Keratinocyte (primary cell): ENCODE data around the gene SMG6. TPM values are rescaled to one million over a fixed set of nuclear protein-coding genes. Genes with fewer than 3 reads are reported as not detected.

Experiments
- DNase-seq: peaks from one replicate; pipeline ENCODE4 v3.0.0-alpha.2; 2011; ENCODE audit warnings: low read depth, missing footprints, low spot score
- FAIRE-seq: peaks from 2 replicates; lab custom pipeline; 2011; peaks lifted over from hg19 to GRCh38; lab: Jason Lieb, UNC
- H2AFZ ChIP-seq: 2 replicates; pipeline ENCODE4 v1.6.0; 2012; ENCODE audit warnings: low read length, control low read depth, inconsistent platforms; ENCODE audit not compliant: control insufficient read depth
- H3K27ac ChIP-seq: 2 replicates; pipeline ENCODE4 v1.5.1; 2011; ENCODE audit warnings: low read length; ENCODE audit not compliant: control insufficient read depth, insufficient read depth
- H3K27me3 ChIP-seq: 3 replicates; pipeline ENCODE4 v1.6.0; 2011; ENCODE audit warnings: low read length; ENCODE audit not compliant: control insufficient read depth, insufficient read depth; ENCODE audit errors: extremely low read depth
- H3K36me3 ChIP-seq, 2 experiments: 2 replicates in 1 of 2; 3 replicates in 1 of 2; pipeline ENCODE4 v1.5.1; 2011; ENCODE audit warnings: low read length in 2 of 2, mild to moderate bottlenecking in 1 of 2; ENCODE audit not compliant: control insufficient read depth in 2 of 2, insufficient read depth in 2 of 2; ENCODE audit errors: extremely low read depth in 1 of 2
- H3K4me1 ChIP-seq: 3 replicates; pipeline ENCODE4 v1.5.1; 2011; ENCODE audit warnings: low read length; ENCODE audit not compliant: control insufficient read depth, insufficient read depth; ENCODE audit errors: extremely low read depth
- H3K4me2 ChIP-seq: 3 replicates; pipeline ENCODE4 v1.6.0; 2011; ENCODE audit warnings: low read depth, low read length; ENCODE audit not compliant: control insufficient read depth, insufficient read depth; ENCODE audit errors: extremely low read depth
- H3K4me3 ChIP-seq, 3 experiments: fragments of 200-600 bp in 1 of 3; sonication (generic) in 1 of 3; 2 replicates in 2 of 3; 3 replicates in 1 of 3; pipeline ENCODE4 v1.5.1; 2011 to 2016; ENCODE audit warnings: low read length in 3 of 3, mild to moderate bottlenecking in 3 of 3, control low read depth in 2 of 3, inconsistent platforms in 1 of 3, low read depth in 1 of 3, mixed read lengths in 1 of 3, mixed run types in 1 of 3, moderate library complexity in 1 of 3; ENCODE audit not compliant: control insufficient read depth in 2 of 3, insufficient read depth in 2 of 3; ENCODE audit errors: extremely low read depth in 1 of 3
- H3K79me2 ChIP-seq: 2 replicates; pipeline ENCODE4 v1.6.0; 2012; ENCODE audit warnings: low read length; ENCODE audit not compliant: control insufficient read depth, insufficient read depth
- H3K9ac ChIP-seq: 3 replicates; pipeline ENCODE4 v1.6.0; 2011; ENCODE audit warnings: low read length; ENCODE audit not compliant: control insufficient read depth, insufficient read depth; ENCODE audit errors: extremely low read depth
- H3K9me1 ChIP-seq: 3 replicates; pipeline ENCODE4 v1.6.0; 2011; ENCODE audit warnings: low read length; ENCODE audit not compliant: control insufficient read depth, insufficient read depth; ENCODE audit errors: extremely low read depth
- H3K9me3 ChIP-seq: 2 replicates; pipeline ENCODE4 v1.5.1; 2012; ENCODE audit warnings: low read depth, low read length; ENCODE audit not compliant: control insufficient read depth
- H4K20me1 ChIP-seq: 3 replicates; pipeline ENCODE4 v1.6.0; 2011; ENCODE audit warnings: low read length; ENCODE audit not compliant: control insufficient read depth, insufficient read depth; ENCODE audit errors: extremely low read depth
- EZH2 ChIP-seq: IDR thresholded peaks from one replicate; pipeline ENCODE4 v1.6.1; 2012; ENCODE audit warnings: inconsistent platforms, mild to moderate bottlenecking, low read length, moderate library complexity
- dilution Hi-C: fragments of 300-500 bp; cut with MboI; formaldehyde crosslinking; loops from one replicate; pipeline ENCODE4 v1.7.0; 2020; ENCODE audit warnings: low sequenced_read_pairs; ENCODE audit not compliant: extremely low pct_ligation_motif_present
- polyA plus RNA-seq, 5 experiments: library from polyadenylated mRNA; depleted of rRNA in 3 of 5; stranded (reverse) in 3 of 5; stranded (forward) in 1 of 5; unstranded in 1 of 5; fragments of >200 nt; gene quantifications; 1 replicate in 1 of 5; 2 replicates in 3 of 5; 3 replicates in 1 of 5; pipeline versions ENCODE4 v1.2.1 to v1.2.3, GENCODE V29; 2011 to 2012; ENCODE audit warnings: missing spikeins in 2 of 5, low read depth in 1 of 5, low replicate concordance in 1 of 5
- TF ChIP-seq, protein P1 (sequence below), 3 experiments: IDR thresholded peaks in 1 of 3; conservative IDR thresholded peaks in 1 of 3; optimal IDR thresholded peaks in 1 of 3; 2 replicates in 2 of 3; 3 replicates in 1 of 3; pipeline versions ENCODE3 to v1.5.1; 2011; ENCODE audit warnings: low read length in 3 of 3, mild to moderate bottlenecking in 3 of 3, moderate library complexity in 2 of 3, control low read depth in 1 of 3, inconsistent platforms in 1 of 3; ENCODE audit not compliant: insufficient read depth in 2 of 3; ENCODE audit errors: extremely low read depth in 1 of 3

The SMG6 gene
- polyA plus RNA-seq, 1 donor (not counting 4 experiments of a cell fraction or from before 2014, with no cell fraction given) = 3.6 TPM

DNA sequence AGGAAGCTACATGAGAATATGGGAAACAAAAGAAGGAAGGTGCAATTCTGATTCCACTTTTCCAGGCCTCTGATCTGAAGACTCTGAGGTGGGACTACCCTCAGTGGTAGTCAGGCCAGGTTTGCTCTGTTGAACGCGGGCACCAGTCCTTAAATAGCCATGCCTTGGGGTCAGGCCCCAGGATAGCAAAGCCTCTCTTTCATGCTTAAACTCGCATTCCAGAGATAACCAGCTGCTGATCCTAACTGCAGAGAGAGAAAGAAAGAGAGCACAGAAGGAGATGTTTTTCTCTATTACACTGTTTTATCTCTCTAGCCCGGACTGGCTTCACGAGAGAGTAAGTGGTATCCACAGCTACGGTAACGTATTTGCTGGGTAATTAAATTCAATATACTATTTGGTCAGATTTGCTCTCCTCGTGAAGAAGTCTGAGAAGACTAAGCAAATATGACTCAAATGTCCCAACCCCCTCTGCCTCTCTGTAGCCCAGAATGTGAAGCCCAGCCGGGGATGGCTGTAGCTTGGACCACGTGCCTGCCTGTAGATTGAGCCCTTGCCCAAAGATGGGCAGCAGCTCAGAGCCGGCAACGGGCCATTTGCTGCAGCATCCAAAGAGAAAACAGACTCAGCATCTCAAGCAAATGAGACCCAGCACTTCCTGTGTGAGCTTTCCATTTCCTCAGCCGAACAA lies 122.2 kb downstream of the SMG6 start:
- no peak overlapping the region for H3K9ac ChIP-seq
- dilution Hi-C loops = no loop called here
- H4K20me1 ChIP-seq = no peaks in the 10 kb centered on the region
- H2AFZ ChIP-seq = no peak overlapping the region
- no peaks in the 10 kb centered on the region for H3K27me3 ChIP-seq
- no peaks in the 10 kb centered on the region for H3K79me2 ChIP-seq
- DNase-seq (no peak), FAIRE-seq (no peak)
- TF ChIP-seq EZH2 = no peak
- TF ChIP-seq, protein P1, sequence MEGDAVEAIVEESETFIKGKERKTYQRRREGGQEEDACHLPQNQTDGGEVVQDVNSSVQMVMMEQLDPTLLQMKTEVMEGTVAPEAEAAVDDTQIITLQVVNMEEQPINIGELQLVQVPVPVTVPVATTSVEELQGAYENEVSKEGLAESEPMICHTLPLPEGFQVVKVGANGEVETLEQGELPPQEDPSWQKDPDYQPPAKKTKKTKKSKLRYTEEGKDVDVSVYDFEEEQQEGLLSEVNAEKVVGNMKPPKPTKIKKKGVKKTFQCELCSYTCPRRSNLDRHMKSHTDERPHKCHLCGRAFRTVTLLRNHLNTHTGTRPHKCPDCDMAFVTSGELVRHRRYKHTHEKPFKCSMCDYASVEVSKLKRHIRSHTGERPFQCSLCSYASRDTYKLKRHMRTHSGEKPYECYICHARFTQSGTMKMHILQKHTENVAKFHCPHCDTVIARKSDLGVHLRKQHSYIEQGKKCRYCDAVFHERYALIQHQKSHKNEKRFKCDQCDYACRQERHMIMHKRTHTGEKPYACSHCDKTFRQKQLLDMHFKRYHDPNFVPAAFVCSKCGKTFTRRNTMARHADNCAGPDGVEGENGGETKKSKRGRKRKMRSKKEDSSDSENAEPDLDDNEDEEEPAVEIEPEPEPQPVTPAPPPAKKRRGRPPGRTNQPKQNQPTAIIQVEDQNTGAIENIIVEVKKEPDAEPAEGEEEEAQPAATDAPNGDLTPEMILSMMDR (optimal IDR thresholded peaks at IDR 0.05 in 1 of 3, IDR thresholded peaks at IDR 0.05 in 1 of 3, conservative IDR thresholded peaks at IDR 0.05 in 1 of 3; ENCODE audit: extremely low read depth in 1 of 3, insufficient read depth in 2 of 3, low read length in 3 of 3) = no peak
- no peak overlapping the region for H3K4me3 ChIP-seq
- no peaks in the 10 kb centered on the region for H3K9me3 ChIP-seq
- peaks cover 4 to 13% of the 10 kb centered on the region in 2 experiments for H3K36me3 ChIP-seq
- peaks cover 19% of the 10 kb centered on the region for H3K4me1 ChIP-seq
- H3K27ac ChIP-seq = no peak overlapping the region
- no peaks in the 10 kb centered on the region for H3K9me1 ChIP-seq
- no peak overlapping the region for H3K4me2 ChIP-seq

DNA sequence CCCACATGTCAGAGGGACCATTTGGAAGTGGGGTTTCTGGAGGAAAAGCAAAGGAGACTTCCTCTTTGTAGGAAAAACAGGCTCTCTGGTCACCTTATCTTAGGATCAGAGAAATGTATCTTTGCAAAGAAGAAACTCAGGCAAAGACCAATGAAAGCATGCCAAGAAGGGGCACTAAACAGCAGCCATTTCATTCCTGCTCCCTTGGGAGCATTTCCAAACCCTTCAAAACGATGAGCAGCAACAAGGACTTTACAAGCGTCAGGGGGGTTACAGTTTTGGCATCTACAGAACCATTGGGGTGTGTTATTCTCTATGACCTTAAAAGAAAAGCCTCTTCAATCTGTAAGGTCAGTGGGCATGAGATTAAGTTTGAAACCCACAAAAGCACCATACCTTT lies 122.8 kb downstream of the SMG6 start:
- no peak overlapping the region for H3K4me3 ChIP-seq
- no peak for DNase-seq
- TF ChIP-seq, protein P1 (optimal IDR thresholded peaks at IDR 0.05 in 1 of 3, IDR thresholded peaks at IDR 0.05 in 1 of 3, conservative IDR thresholded peaks at IDR 0.05 in 1 of 3; ENCODE audit: extremely low read depth in 1 of 3, insufficient read depth in 2 of 3, low read length in 3 of 3) = no peak
- no peak for TF ChIP-seq EZH2
- H2AFZ ChIP-seq = no peak overlapping the region
- H3K4me2 ChIP-seq = no peak overlapping the region
- no peaks in the 10 kb centered on the region for H3K9me1 ChIP-seq
- FAIRE-seq = no peak
- no peaks in the 10 kb centered on the region for H3K79me2 ChIP-seq
- H3K4me1 ChIP-seq = peaks cover 21% of the 10 kb centered on the region
- H3K9ac ChIP-seq = no peak overlapping the region
- H4K20me1 ChIP-seq = no peaks in the 10 kb centered on the region
- peaks cover 6 to 14% of the 10 kb centered on the region in 2 experiments for H3K36me3 ChIP-seq
- no peaks in the 10 kb centered on the region for H3K27me3 ChIP-seq
- H3K9me3 ChIP-seq = no peaks in the 10 kb centered on the region
- no peak overlapping the region for H3K27ac ChIP-seq
- dilution Hi-C loops = no loop called here
